Activated effector memory CD4-positive, alpha-beta T cell treated with Interleukin-2 at 50 U/mL for 16 hours (primary cell): ENCODE results near the gene SRCAP.
"Not testable (repeated sequence)": the region's sequence is repeated elsewhere in the genome, so short reads cannot be mapped to it uniquely, and the experiment has no call there.

Source experiments
- DNase-seq: peaks from one replicate; pipeline ENCODE4 v3.0.0-alpha.2; 2020

SRCAP gene

GRCh38 chr16:30699615-30700099 is 686 bp downstream of the SRCAP start:
- no peak for DNase-seq

GRCh38 chr16:30700491-30700890 is 1.5 kb downstream of the SRCAP start:
- DNase-seq: no peak

GRCh38 chr16:30700971-30701370 is 2.0 kb downstream of the SRCAP start:
- DNase-seq: no peak

- DNase-seq: not testable (repeated sequence)
Measured at GRCh38 chr16:30703071-30703470, 4.1 kb downstream of the SRCAP start.

- no peak for DNase-seq
Measured at GRCh38 chr16:30703971-30704370, 5.0 kb downstream of the SRCAP start.

- no peak for DNase-seq
Measured at GRCh38 chr16:30706046-30706445, 7.1 kb downstream of the SRCAP start.

GRCh38 chr16:30710971-30711370 is 12.0 kb downstream of the SRCAP start:
- no peak for DNase-seq

GRCh38 chr16:30711712-30712111 is 12.7 kb downstream of the SRCAP start:
- DNase-seq: no peak

- peak; percentile 10 for DNase-seq
Measured at GRCh38 chr16:30715750-30716445, 16.9 kb downstream of the SRCAP start.

GRCh38 chr16:30720086-30720485 is 21.1 kb downstream of the SRCAP start:
- no peak for DNase-seq

GRCh38 chr16:30720694-30721093 is 21.7 kb downstream of the SRCAP start:
- no peak for DNase-seq

GRCh38 chr16:30721167-30721566 is 22.2 kb downstream of the SRCAP start:
- DNase-seq: no peak

GRCh38 chr16:30721606-30722005 is 22.6 kb downstream of the SRCAP start:
- DNase-seq: no peak

GRCh38 chr16:30722443-30722842 is 23.5 kb downstream of the SRCAP start:
- no peak for DNase-seq

GRCh38 chr16:30722916-30723315 is 23.9 kb downstream of the SRCAP start:
- DNase-seq: no peak

- DNase-seq: no peak
Measured at GRCh38 chr16:30723725-30724355, 24.9 kb downstream of the SRCAP start.

GRCh38 chr16:30724641-30725417 is 25.9 kb downstream of the SRCAP start:
- no peak for DNase-seq

GRCh38 chr16:30725418-30725792 is 26.4 kb downstream of the SRCAP start:
- DNase-seq: no peak

GRCh38 chr16:30728321-30728720 is 29.4 kb downstream of the SRCAP start:
- no peak for DNase-seq

- no peak for DNase-seq
Measured at GRCh38 chr16:30728899-30729672, 30.1 kb downstream of the SRCAP start.

- DNase-seq: no peak
Measured at GRCh38 chr16:30731411-30731810, 32.4 kb downstream of the SRCAP start.

GRCh38 chr16:30736995-30737793 is 38.2 kb downstream of the SRCAP start:
- DNase-seq: no peak
